Astrocyte (in vitro differentiated cells and primary cell): ENCODE measurements around the gene EPM2A. TPM values are rescaled to one million over a fixed set of nuclear protein-coding genes. Genes with fewer than 3 reads are reported as not detected.

Experiments used
- DNase-seq: peaks from one replicate; pipeline ENCODE4 v3.0.0-alpha.2; 2010; ENCODE audit warnings: low read depth
- FAIRE-seq: peaks from 2 replicates; lab custom pipeline; 2011; peaks lifted over from hg19 to GRCh38; lab: Jason Lieb, UNC
- H2AFZ ChIP-seq: 2 replicates; pipeline ENCODE4 v1.6.0; 2012; ENCODE audit warnings: low read depth, low read length, inconsistent platforms
- H3K27ac ChIP-seq: 2 replicates; pipeline ENCODE4 v1.5.1; 2011; ENCODE audit warnings: low read depth, low read length, inconsistent platforms
- H3K27me3 ChIP-seq: 2 replicates; pipeline ENCODE4 v1.6.0; 2011; ENCODE audit warnings: low read length, inconsistent platforms; ENCODE audit not compliant: insufficient read depth
- H3K36me3 ChIP-seq: 2 replicates; pipeline ENCODE4 v1.5.1; 2011; ENCODE audit warnings: low read length, inconsistent platforms; ENCODE audit not compliant: insufficient read depth
- H3K4me1 ChIP-seq: 2 replicates; pipeline ENCODE4 v1.5.1; 2011; ENCODE audit warnings: low read length, inconsistent platforms; ENCODE audit not compliant: insufficient read depth
- H3K4me2 ChIP-seq: 2 replicates; pipeline ENCODE4 v1.6.0; 2012; ENCODE audit warnings: low read length, inconsistent platforms
- H3K4me3 ChIP-seq: 2 replicates; pipeline ENCODE4 v1.5.1; 2011; ENCODE audit warnings: low read depth, mild to moderate bottlenecking, low read length, inconsistent platforms; ENCODE audit not compliant: insufficient read depth
- H3K79me2 ChIP-seq: 2 replicates; pipeline ENCODE4 v1.6.0; 2012; ENCODE audit warnings: mild to moderate bottlenecking, low read length, inconsistent platforms; ENCODE audit not compliant: insufficient read depth
- H3K9ac ChIP-seq: 2 replicates; pipeline ENCODE4 v1.6.0; 2012; ENCODE audit warnings: mild to moderate bottlenecking, low read length, inconsistent platforms
- H3K9me3 ChIP-seq: 2 replicates; pipeline ENCODE4 v1.5.1; 2012; ENCODE audit warnings: low read depth, mild to moderate bottlenecking, low read length, inconsistent platforms; ENCODE audit not compliant: insufficient read depth
- H4K20me1 ChIP-seq: 2 replicates; pipeline ENCODE4 v1.6.0; 2012; ENCODE audit warnings: low read length, inconsistent platforms; ENCODE audit not compliant: insufficient read depth
- H3K27ac Mint-ChIP-seq: one replicate; pipeline ENCODE4 v1.8.0; 2021; ENCODE audit warnings: mild to moderate bottlenecking, mixed read lengths; ENCODE audit not compliant: unreplicated experiment
- H3K27me3 Mint-ChIP-seq: one replicate; pipeline ENCODE4 v1.8.0; 2021; ENCODE audit warnings: low read depth, mixed read lengths; ENCODE audit not compliant: unreplicated experiment
- H3K36me3 Mint-ChIP-seq: one replicate; pipeline ENCODE4 v1.8.0; 2021; ENCODE audit warnings: low read depth, mixed read lengths; ENCODE audit not compliant: unreplicated experiment
- H3K4me1 Mint-ChIP-seq: one replicate; pipeline ENCODE4 v1.8.0; 2021; ENCODE audit warnings: low read depth, mixed read lengths; ENCODE audit not compliant: unreplicated experiment
- H3K4me3 Mint-ChIP-seq: one replicate; pipeline ENCODE4 v1.8.0; 2021; ENCODE audit warnings: mild to moderate bottlenecking, moderate library complexity, mixed read lengths; ENCODE audit not compliant: unreplicated experiment
- H3K9me3 Mint-ChIP-seq: one replicate; pipeline ENCODE4 v1.8.0; 2021; ENCODE audit warnings: mild to moderate bottlenecking, mixed read lengths; ENCODE audit not compliant: unreplicated experiment
- EZH2 ChIP-seq: IDR thresholded peaks from 2 replicates; pipeline ENCODE4 v1.6.1; 2012; ENCODE audit warnings: mild to moderate bottlenecking, low read length, inconsistent platforms; ENCODE audit not compliant: insufficient read depth
- total RNA-seq: library from RNA; stranded (reverse); gene quantifications from 2 replicates; pipeline ENCODE4 v1.2.1, GENCODE V29; 2021
- TF ChIP-seq, protein P1 (sequence below): IDR thresholded peaks from 2 replicates; pipeline ENCODE4 v1.5.1; 2011; ENCODE audit warnings: low read depth, mild to moderate bottlenecking, inconsistent platforms, low read length, moderate library complexity; ENCODE audit not compliant: insufficient read depth

The EPM2A gene
- total RNA-seq, 1 donor from 2014 or later: 5.2 TPM

DNA sequence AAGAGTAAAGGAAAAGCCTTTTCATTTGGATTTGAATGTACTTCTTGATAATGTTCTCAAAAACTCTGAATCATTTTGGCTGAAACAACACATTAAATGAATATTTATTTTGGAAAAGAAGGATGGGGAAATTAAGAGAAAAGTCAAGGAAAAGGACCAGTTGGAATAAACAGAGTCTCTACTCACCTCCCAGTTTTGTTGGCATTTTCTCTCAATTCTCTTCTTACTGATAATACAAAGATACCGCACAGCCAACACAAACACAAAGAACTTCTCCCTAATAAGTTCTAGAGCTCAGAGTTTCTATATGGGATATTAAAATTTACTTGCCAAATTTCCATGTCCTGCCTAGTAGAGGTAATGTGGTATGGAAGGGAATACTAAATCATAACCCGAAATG lies 13.1 kb downstream of the EPM2A start:
- Histone ChIP-seq H2AFZ (no peak overlapping the region), H3K4me3 (no peak overlapping the region), H3K27ac (no peak overlapping the region), H3K9ac (no peak overlapping the region), H3K4me1 (no peaks in the 10 kb centered on the region), H3K36me3 (no peaks in the 10 kb centered on the region), H3K27me3 (no peaks in the 10 kb centered on the region), H4K20me1 (no peaks in the 10 kb centered on the region), H3K9me3 (no peaks in the 10 kb centered on the region), H3K79me2 (no peaks in the 10 kb centered on the region), H3K4me2 (no peak overlapping the region)
- DNase-seq (no peak), FAIRE-seq (no peak)
- Mint-ChIP-seq H3K4me3 (no peak overlapping the region), H3K9me3 (no peaks in the 10 kb centered on the region), H3K27me3 (no peaks in the 10 kb centered on the region), H3K27ac (no peak overlapping the region), H3K36me3 (peaks cover 2% of the 10 kb centered on the region), H3K4me1 (peaks cover 2% of the 10 kb centered on the region)
- TF ChIP-seq EZH2: no peak
- TF ChIP-seq, protein P1, sequence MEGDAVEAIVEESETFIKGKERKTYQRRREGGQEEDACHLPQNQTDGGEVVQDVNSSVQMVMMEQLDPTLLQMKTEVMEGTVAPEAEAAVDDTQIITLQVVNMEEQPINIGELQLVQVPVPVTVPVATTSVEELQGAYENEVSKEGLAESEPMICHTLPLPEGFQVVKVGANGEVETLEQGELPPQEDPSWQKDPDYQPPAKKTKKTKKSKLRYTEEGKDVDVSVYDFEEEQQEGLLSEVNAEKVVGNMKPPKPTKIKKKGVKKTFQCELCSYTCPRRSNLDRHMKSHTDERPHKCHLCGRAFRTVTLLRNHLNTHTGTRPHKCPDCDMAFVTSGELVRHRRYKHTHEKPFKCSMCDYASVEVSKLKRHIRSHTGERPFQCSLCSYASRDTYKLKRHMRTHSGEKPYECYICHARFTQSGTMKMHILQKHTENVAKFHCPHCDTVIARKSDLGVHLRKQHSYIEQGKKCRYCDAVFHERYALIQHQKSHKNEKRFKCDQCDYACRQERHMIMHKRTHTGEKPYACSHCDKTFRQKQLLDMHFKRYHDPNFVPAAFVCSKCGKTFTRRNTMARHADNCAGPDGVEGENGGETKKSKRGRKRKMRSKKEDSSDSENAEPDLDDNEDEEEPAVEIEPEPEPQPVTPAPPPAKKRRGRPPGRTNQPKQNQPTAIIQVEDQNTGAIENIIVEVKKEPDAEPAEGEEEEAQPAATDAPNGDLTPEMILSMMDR: no peak

DNA sequence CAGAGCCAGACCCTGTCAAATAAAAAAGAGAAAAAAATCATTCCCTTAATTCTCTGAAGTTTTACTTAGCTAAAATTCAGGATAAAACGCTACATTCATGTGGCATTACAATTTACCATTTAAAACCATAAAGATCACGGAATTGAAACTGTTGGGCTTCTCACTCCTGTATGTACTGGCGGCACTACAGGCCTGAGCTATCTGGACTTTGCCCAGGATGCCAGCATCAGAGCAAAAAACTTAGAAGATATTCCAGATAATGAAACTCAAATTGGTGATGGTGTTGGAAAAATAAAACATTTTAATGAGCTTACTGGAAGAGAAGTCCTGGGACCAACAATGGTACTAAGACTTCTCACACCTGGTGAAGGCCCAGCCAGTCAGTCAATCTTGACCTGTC lies 14.2 kb downstream of the EPM2A start:
- H3K79me2 ChIP-seq: no peaks in the 10 kb centered on the region
- Mint-ChIP-seq H3K4me3 (no peak overlapping the region), H3K27ac (no peak overlapping the region), H3K9me3 (no peaks in the 10 kb centered on the region), H3K4me1 (peaks cover 2% of the 10 kb centered on the region), H3K36me3 (peaks cover 2% of the 10 kb centered on the region), H3K27me3 (no peaks in the 10 kb centered on the region)
- H3K27ac ChIP-seq: no peak overlapping the region
- H3K4me1 ChIP-seq: no peaks in the 10 kb centered on the region
- no peak overlapping the region for H3K4me3 ChIP-seq
- DNase-seq (no peak), FAIRE-seq (no peak)
- no peaks in the 10 kb centered on the region for H3K9me3 ChIP-seq
- H3K4me2 ChIP-seq: no peak overlapping the region
- H3K9ac ChIP-seq: no peak overlapping the region
- H3K36me3 ChIP-seq: no peaks in the 10 kb centered on the region
- no peaks in the 10 kb centered on the region for H3K27me3 ChIP-seq
- no peak for TF ChIP-seq EZH2
- TF ChIP-seq, protein P1: no peak
- no peak overlapping the region for H2AFZ ChIP-seq
- H4K20me1 ChIP-seq: no peaks in the 10 kb centered on the region

DNA sequence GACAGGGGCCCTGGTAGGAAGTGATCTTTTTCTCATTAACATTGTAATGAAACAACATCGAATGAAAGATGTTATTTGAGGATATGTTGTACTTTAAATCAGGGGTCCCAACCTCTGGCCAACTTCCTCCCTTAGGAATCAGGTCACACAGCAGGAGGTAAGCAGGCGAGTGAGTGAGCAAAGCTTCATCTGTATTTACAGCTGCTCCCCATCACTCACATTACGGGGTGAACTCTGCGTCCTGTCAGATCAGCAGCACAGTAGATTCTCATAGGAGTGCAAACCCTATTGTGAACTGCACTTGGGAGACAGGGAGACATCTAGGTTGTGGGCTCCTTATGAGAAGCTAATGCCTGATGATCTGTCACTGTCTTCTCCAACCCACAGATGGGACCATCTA lies 19.9 kb downstream of the EPM2A start:
- no peak overlapping the region for H2AFZ ChIP-seq
- Mint-ChIP-seq H3K27ac (no peak overlapping the region), H3K36me3 (peaks cover 7% of the 10 kb centered on the region), H3K9me3 (peaks cover 4% of the 10 kb centered on the region), H3K4me3 (no peak overlapping the region), H3K4me1 (no peaks in the 10 kb centered on the region), H3K27me3 (no peaks in the 10 kb centered on the region)
- H4K20me1 ChIP-seq: no peaks in the 10 kb centered on the region
- TF ChIP-seq, protein P1: no peak
- no peak for TF ChIP-seq EZH2
- no peak overlapping the region for H3K27ac ChIP-seq
- H3K4me1 ChIP-seq: no peaks in the 10 kb centered on the region
- DNase-seq (no peak), FAIRE-seq (no peak)
- no peaks in the 10 kb centered on the region for H3K9me3 ChIP-seq
- no peaks in the 10 kb centered on the region for H3K36me3 ChIP-seq
- H3K4me2 ChIP-seq: no peak overlapping the region
- H3K9ac ChIP-seq: no peak overlapping the region
- no peak overlapping the region for H3K4me3 ChIP-seq
- no peaks in the 10 kb centered on the region for H3K79me2 ChIP-seq
- H3K27me3 ChIP-seq: no peaks in the 10 kb centered on the region
